ENCODE data around the gene PDZD7.

DNA sequence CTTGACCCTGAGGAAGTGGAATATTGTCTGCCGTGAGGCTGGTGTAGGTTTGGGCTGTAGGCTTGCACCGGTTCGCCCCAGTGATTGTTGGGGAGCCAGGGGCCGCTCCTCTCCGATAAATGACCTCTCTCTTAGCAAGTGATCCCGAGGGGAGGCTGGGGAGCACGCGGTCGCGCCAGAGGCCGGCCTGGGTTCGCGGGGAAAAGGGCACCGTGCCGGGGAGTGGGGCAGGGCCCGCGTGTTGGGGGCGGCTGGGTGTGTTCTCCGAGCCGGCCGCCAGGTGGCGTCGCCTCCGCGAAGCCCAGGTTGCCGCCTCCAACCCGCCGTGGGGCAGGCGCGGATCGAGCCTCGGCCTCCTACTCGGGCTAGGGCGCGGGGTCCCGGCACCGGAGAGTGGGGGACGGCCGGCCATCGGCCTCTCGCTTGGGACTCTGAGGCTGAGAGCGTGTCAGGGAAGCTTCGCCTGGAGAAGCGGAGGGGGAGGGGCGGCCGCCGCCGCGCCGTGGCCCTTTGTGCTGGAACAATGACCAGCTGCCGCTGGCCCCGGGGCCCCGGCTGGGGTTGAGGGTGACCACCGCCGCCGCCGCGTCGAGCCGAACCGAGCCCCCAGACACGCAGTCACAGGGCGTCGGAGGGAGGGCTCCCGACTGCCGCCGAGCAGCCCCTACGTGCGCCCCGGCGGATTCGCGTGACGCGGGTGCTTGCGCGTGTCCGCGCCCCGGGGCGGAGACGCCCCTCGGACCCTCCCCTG, 31.8 kb downstream of the PDZD7 start:
- TF ChIP-seq, protein P1, sequence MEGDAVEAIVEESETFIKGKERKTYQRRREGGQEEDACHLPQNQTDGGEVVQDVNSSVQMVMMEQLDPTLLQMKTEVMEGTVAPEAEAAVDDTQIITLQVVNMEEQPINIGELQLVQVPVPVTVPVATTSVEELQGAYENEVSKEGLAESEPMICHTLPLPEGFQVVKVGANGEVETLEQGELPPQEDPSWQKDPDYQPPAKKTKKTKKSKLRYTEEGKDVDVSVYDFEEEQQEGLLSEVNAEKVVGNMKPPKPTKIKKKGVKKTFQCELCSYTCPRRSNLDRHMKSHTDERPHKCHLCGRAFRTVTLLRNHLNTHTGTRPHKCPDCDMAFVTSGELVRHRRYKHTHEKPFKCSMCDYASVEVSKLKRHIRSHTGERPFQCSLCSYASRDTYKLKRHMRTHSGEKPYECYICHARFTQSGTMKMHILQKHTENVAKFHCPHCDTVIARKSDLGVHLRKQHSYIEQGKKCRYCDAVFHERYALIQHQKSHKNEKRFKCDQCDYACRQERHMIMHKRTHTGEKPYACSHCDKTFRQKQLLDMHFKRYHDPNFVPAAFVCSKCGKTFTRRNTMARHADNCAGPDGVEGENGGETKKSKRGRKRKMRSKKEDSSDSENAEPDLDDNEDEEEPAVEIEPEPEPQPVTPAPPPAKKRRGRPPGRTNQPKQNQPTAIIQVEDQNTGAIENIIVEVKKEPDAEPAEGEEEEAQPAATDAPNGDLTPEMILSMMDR (IDR thresholded peaks at IDR 0.05; ENCODE audit: low read depth, low read length, missing input control), result peak; percentile 74
- TF ChIP-seq, protein P2, sequence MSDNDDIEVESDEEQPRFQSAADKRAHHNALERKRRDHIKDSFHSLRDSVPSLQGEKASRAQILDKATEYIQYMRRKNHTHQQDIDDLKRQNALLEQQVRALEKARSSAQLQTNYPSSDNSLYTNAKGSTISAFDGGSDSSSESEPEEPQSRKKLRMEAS (IDR thresholded peaks at IDR 0.05), result no peak
- no peak for TF ChIP-seq SP1 (IDR thresholded peaks at IDR 0.05)
- TF ChIP-seq TAF1 (conservative IDR thresholded peaks at IDR 0.05), result no peak
- TF ChIP-seq, protein P3, sequence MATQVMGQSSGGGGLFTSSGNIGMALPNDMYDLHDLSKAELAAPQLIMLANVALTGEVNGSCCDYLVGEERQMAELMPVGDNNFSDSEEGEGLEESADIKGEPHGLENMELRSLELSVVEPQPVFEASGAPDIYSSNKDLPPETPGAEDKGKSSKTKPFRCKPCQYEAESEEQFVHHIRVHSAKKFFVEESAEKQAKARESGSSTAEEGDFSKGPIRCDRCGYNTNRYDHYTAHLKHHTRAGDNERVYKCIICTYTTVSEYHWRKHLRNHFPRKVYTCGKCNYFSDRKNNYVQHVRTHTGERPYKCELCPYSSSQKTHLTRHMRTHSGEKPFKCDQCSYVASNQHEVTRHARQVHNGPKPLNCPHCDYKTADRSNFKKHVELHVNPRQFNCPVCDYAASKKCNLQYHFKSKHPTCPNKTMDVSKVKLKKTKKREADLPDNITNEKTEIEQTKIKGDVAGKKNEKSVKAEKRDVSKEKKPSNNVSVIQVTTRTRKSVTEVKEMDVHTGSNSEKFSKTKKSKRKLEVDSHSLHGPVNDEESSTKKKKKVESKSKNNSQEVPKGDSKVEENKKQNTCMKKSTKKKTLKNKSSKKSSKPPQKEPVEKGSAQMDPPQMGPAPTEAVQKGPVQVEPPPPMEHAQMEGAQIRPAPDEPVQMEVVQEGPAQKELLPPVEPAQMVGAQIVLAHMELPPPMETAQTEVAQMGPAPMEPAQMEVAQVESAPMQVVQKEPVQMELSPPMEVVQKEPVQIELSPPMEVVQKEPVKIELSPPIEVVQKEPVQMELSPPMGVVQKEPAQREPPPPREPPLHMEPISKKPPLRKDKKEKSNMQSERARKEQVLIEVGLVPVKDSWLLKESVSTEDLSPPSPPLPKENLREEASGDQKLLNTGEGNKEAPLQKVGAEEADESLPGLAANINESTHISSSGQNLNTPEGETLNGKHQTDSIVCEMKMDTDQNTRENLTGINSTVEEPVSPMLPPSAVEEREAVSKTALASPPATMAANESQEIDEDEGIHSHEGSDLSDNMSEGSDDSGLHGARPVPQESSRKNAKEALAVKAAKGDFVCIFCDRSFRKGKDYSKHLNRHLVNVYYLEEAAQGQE (IDR thresholded peaks at IDR 0.05), result no peak
- TF ChIP-seq YY1 (IDR thresholded peaks at IDR 0.05), result no peak
- TF ChIP-seq EGR1 (IDR thresholded peaks at IDR 0.05; ENCODE audit: low read depth in 2 of 2), result no peak
